ENCODE results near the gene CLSTN3. TPM values are rescaled to one million over a fixed set of nuclear protein-coding genes. Genes with fewer than 3 reads are reported as not detected.

CLSTN3 gene
- total RNA-seq, 2 donors from 2014 or later, result 27.5 to 64.9 TPM

DNA sequence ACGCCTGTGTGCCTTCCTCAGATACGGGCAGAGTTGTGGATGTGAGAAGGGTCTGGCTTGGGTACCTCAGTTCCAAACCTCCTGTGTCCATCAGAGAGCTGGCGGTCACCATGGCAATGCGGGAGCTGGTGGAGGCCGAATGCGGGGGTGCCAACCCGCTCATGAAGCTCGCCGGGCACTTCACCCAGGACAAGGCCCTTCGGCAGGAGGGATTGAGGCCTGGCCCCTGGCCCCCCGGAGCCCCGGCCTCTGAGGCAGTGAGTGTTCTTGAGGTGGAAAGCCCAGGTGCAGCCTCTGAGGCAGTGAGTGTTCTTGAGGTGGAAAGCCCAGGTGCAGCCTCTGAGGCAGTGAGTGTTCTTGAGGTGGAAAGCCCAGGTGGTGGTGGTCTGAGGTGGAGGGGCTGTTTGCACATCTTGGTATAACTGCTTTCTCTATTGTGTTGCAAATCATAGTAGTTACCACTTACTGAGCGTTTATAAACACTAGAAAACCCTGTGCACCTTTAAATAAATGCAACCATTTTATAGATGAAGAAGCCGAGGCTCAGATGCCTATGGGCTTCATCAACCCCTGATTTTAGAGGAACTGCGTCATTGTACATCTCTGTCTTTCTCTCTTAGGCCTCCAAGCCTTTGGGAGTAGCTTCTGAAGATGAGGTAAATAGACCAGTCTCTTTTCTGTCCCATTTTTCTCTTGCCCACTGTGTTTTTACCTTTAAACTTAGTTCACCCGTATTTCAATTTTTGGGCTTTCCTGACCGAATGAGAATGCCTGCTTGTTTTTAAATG lies 60.3 kb downstream of the CLSTN3 start:
- TF ChIP-seq, protein P1, sequence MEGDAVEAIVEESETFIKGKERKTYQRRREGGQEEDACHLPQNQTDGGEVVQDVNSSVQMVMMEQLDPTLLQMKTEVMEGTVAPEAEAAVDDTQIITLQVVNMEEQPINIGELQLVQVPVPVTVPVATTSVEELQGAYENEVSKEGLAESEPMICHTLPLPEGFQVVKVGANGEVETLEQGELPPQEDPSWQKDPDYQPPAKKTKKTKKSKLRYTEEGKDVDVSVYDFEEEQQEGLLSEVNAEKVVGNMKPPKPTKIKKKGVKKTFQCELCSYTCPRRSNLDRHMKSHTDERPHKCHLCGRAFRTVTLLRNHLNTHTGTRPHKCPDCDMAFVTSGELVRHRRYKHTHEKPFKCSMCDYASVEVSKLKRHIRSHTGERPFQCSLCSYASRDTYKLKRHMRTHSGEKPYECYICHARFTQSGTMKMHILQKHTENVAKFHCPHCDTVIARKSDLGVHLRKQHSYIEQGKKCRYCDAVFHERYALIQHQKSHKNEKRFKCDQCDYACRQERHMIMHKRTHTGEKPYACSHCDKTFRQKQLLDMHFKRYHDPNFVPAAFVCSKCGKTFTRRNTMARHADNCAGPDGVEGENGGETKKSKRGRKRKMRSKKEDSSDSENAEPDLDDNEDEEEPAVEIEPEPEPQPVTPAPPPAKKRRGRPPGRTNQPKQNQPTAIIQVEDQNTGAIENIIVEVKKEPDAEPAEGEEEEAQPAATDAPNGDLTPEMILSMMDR (IDR thresholded peaks at IDR 0.05), result no peak
- TF ChIP-seq POLR2A (IDR thresholded peaks at IDR 0.05), result no peak
- peaks cover 22% of the 10 kb centered on the region for H3K4me1 ChIP-seq
- 30 to 70% methylated on average over 5 to 17 of the region's 17 CpGs for WGBS, 2 donors
- H3K4me3 ChIP-seq, result peak overlapping the region; percentile 83 to 85
- H3K36me3 ChIP-seq (replicated peaks in 1 of 2; ENCODE audit: insufficient read depth in 1 of 2, low read depth in 2 of 2), result peaks cover 0 to 1% of the 10 kb centered on the region in 2 donors
- H3K9me3 ChIP-seq, result no peaks in the 10 kb centered on the region
- ATAC-seq (no peak), DNase-seq (peak in 3 of 4 donors; percentile 36 to 49 (median 41))
- no peaks in the 10 kb centered on the region for H3K27me3 ChIP-seq
- intact Hi-C loops (cut with DNase I), result no loop called here
- peak overlapping the region; percentile 35 to 92 (median 80) for H3K27ac ChIP-seq

DNA sequence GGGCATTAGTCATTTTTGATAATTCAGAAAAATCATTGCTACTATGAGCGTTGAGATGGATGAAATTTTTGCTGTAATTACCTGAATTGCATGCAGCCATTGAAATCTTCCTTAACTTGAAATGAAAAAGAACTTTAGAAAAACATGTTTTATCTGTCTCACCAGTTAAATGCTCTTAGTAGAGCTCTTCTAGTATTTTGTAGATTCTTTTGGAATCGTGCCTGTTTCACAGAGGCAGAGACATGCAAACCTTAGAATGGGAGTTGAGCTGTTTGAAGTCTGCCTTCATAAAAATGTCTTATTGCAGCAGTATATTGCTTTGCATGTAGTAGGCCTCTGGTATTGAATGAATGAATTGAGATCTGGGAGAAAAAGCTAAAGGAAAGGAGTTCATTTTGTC lies 63.5 kb downstream of the CLSTN3 start:
- no peaks in the 10 kb centered on the region for H3K9me3 ChIP-seq
- ATAC-seq (no peak), DNase-seq (no peak)
- H3K27ac ChIP-seq, result no peak overlapping the region
- 74 to 76% methylated on average over 2 of the region's 2 CpGs for WGBS, 2 donors
- peaks cover 15% of the 10 kb centered on the region for H3K4me1 ChIP-seq
- no peak overlapping the region for H3K4me3 ChIP-seq
- intact Hi-C loops (cut with DNase I), result no loop called here
- H3K27me3 ChIP-seq, result no peaks in the 10 kb centered on the region
- H3K36me3 ChIP-seq (replicated peaks in 1 of 2; ENCODE audit: insufficient read depth in 1 of 2, low read depth in 2 of 2), result peaks cover 0 to 1% of the 10 kb centered on the region in 2 donors
- TF ChIP-seq, protein P1 (IDR thresholded peaks at IDR 0.05), result no peak
- TF ChIP-seq POLR2A (IDR thresholded peaks at IDR 0.05), result no peak

DNA sequence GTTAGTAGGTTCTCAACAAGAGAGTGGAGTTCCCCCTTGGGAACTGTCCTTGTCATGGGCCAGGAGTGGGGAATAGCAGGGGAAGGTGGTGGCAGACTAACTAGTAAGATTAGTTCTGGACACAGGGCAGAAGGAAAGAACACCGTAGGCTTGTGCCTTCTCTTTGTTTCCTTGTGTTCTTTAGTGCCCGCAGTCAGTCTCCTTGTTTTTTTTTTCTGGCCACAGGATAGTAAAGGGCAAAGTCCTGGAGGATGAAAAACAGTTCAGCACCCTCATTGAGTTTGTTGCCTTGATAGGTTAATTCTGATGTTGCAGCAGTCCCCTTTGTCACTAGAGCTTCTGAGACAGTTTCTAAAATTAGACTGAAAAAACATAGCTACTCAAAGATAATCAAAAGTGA lies 67.7 kb downstream of the CLSTN3 start:
- DNase-seq, result no peak
- intact Hi-C loops (cut with DNase I), result no loop called here
- 22 to 30% methylated on average over 2 of the region's 2 CpGs for WGBS, 2 donors

DNA sequence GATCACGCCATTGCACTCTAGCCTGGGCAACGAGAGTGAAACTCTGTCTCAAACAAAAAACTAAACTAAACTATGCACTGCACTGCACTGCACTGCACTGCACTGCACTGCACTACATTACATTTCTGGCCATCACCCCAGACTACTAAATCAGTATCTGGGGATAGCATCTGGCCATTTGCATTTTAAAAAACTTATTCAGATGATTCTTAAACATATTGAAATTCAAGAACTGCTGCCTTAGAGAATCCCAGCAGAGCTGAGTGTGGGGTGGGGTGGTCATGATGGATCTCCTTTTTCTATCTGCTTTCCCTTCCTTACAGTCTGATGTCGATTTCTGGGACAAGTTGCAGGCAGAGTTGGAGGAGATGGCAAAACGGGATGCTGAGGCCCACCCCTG lies 72.9 kb downstream of the CLSTN3 start:
- Histone ChIP-seq H3K36me3 (replicated peaks in 1 of 2; ENCODE audit: insufficient read depth in 1 of 2, low read depth in 2 of 2) (peaks cover 0 to 24% of the 10 kb centered on the region in 2 donors), H3K27ac (no peak overlapping the region), H3K4me1 (no peaks in the 10 kb centered on the region), H3K4me3 (no peak overlapping the region), H3K9me3 (no peaks in the 10 kb centered on the region), H3K27me3 (no peaks in the 10 kb centered on the region)
- ATAC-seq (no peak), DNase-seq (no peak)
- WGBS, 2 donors, result 78 to 91% methylated on average over 4 of the region's 4 CpGs
- intact Hi-C loops (cut with DNase I), result no loop called here
- TF ChIP-seq POLR2A (IDR thresholded peaks at IDR 0.05), result no peak
- TF ChIP-seq, protein P1 (IDR thresholded peaks at IDR 0.05), result no peak

More for the DNA sequence above, 67.7 kb downstream of the CLSTN3 start:
- Histone ChIP-seq H3K36me3 (replicated peaks in 1 of 2; ENCODE audit: insufficient read depth in 1 of 2, low read depth in 2 of 2) (peaks cover 0 to 14% of the 10 kb centered on the region in 2 donors), H3K27ac (no peak overlapping the region), H3K9me3 (no peaks in the 10 kb centered on the region), H3K27me3 (no peaks in the 10 kb centered on the region), H3K4me3 (no peak overlapping the region), H3K4me1 (no peaks in the 10 kb centered on the region)
- ATAC-seq, result no peak
- TF ChIP-seq, protein P1 (IDR thresholded peaks at IDR 0.05), result no peak
- no peak for TF ChIP-seq POLR2A (IDR thresholded peaks at IDR 0.05)

DNA sequence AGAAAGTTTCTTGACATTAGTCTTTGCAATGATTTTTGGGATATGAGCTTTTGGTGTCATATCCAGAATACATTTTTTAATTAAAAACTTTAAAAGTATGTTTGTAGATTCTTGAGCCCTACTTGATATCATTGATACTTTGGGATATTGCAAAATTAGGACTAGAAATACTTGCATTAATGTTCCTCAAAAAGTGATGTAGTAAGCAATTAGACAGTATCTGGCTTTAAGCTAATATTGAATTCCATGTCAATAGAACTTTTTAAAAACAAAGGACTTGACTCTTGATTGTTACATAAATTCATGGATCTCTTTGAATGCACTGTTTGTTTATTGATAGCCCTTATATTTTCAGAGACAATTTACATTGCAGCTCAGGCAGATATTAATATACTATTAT lies 74.9 kb downstream of the CLSTN3 start:
- Histone ChIP-seq H3K27ac (no peak overlapping the region), H3K4me1 (no peaks in the 10 kb centered on the region), H3K27me3 (no peaks in the 10 kb centered on the region), H3K4me3 (no peak overlapping the region), H3K9me3 (no peaks in the 10 kb centered on the region), H3K36me3 (replicated peaks in 1 of 2; ENCODE audit: insufficient read depth in 1 of 2, low read depth in 2 of 2) (peaks cover 13 to 42% of the 10 kb centered on the region in 2 donors)
- intact Hi-C loops (cut with DNase I), result no loop called here
- TF ChIP-seq POLR2A (IDR thresholded peaks at IDR 0.05), result no peak
- TF ChIP-seq, protein P1 (IDR thresholded peaks at IDR 0.05), result no peak
- DNase-seq (no peak), ATAC-seq (no peak)
